NCI-H2107 treated with DMSO at 0.1 percent for 48 hours (cell line): ENCODE measurements around the gene SPHK2.
"Not testable (repeated sequence)": the region's sequence is repeated elsewhere in the genome, so short reads cannot be mapped to it uniquely, and the experiment has no call there.

ENCODE experiments used
- DNase-seq: peaks from one replicate; lab custom pipeline; 2025; ENCODE audit not compliant: unreplicated experiment; lab: John Stamatoyannopoulos, UW

Gene SPHK2

GRCh38 chr19:48624067-48624594, 4.8 kb downstream of the SPHK2 start:
- peak; percentile 91 for DNase-seq

- peak; percentile 10 for DNase-seq
These were observed 5.8 kb downstream of the SPHK2 start for GRCh38 chr19:48624791-48625723.

- no peak for DNase-seq
These were observed 6.6 kb downstream of the SPHK2 start for GRCh38 chr19:48625891-48626327.

- DNase-seq: no peak
These were observed 8.0 kb downstream of the SPHK2 start for GRCh38 chr19:48627201-48627864.

GRCh38 chr19:48627865-48628314, 8.6 kb downstream of the SPHK2 start:
- no peak for DNase-seq

- no peak for DNase-seq
These were observed 9.4 kb downstream of the SPHK2 start for GRCh38 chr19:48628486-48629296.

GRCh38 chr19:48629297-48629598, 9.9 kb downstream of the SPHK2 start:
- DNase-seq: no peak

- DNase-seq: no peak
These were observed 10.4 kb downstream of the SPHK2 start for GRCh38 chr19:48629599-48630295.

- no peak for DNase-seq
These were observed 11.2 kb downstream of the SPHK2 start for GRCh38 chr19:48630296-48631063.

- DNase-seq: no peak
These were observed 11.9 kb downstream of the SPHK2 start for GRCh38 chr19:48631225-48631624.

GRCh38 chr19:48632286-48632685, 13.0 kb downstream of the SPHK2 start:
- DNase-seq: not testable (repeated sequence)

GRCh38 chr19:48632692-48633147, 13.4 kb downstream of the SPHK2 start:
- no peak for DNase-seq

GRCh38 chr19:48633148-48634035, 14.1 kb downstream of the SPHK2 start:
- no peak for DNase-seq

GRCh38 chr19:48634036-48634342, 14.7 kb downstream of the SPHK2 start:
- no peak for DNase-seq

GRCh38 chr19:48634424-48635262, 15.3 kb downstream of the SPHK2 start:
- DNase-seq: peak; percentile 86

GRCh38 chr19:48635263-48635965, 16.1 kb downstream of the SPHK2 start:
- DNase-seq: peak; percentile 14
